HTERT RPE-1 (cell line): Measurements from ENCODE around the gene CPT1A.
"Not testable (repeated sequence)": the region's sequence is repeated elsewhere in the genome, so short reads cannot be mapped to it uniquely, and the experiment has no call there.

Experiments used
- in situ Hi-C: fragments of 300-500 bp; cut with MboI; formaldehyde crosslinking; loops from 4 replicates; pipeline ENCODE4 v1.14.3; 2020; ENCODE audit warnings: low sequenced_read_pairs

The CPT1A gene

GRCh38 chr11:68841718-68842426 lies at the start of gene CPT1A:
Gene CPT1A (minus strand): TSS chr11:68841916. CDS start chr11:68815474, 26,442 bp downstream.
- in situ Hi-C loops = no loop called here

GRCh38 chr11:68890490-68891231 lies 48.9 kb upstream of the CPT1A start:
- in situ Hi-C loops = no loop called here

- in situ Hi-C loops = no loop called here
These were observed 48.3 kb upstream of the CPT1A start for GRCh38 chr11:68889948-68890446.

DNA sequence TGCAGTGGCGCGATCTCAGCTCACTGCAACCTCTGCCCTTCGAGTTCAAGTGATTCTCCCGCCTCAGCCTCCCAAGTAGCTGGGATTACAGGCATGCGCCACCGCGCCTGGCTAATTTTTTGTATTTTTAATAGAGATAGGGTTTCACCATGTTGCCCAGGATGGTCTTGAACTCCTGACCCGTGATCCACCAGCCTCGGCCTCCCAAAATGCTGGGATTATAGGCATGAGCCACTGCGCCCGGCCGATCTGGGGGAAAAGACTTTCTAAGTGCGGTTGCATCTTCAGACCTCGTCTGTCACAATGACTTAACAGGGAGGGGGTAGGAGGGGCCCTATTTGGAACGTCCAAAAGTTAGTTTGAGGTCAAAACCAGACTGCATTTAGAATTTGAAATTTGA lies 43.1 kb upstream of the CPT1A start:
- in situ Hi-C loops = not testable (repeated sequence)

- in situ Hi-C loops = no loop called here
These were observed 40.7 kb upstream of the CPT1A start for GRCh38 chr11:68882391-68882790.

DNA sequence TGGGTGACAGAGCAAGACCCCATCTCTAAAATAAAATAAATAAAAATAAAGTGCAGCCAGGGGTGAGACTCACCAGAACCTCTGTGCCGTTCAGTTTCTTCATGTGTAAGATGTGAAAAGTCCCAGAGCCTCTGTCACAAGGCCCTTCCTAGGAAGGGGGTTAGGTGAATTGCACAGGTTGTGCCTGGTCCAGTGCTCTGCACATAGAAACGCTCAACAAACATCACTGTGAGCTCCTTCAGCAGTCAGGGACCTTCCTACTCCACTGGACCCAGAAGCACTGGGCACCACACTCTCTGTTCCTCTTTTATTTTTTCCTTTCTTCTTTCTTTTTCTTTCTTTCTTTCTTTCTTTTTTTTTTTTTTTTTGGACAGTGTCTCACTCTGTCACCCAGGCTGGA lies 39.6 kb upstream of the CPT1A start:
- in situ Hi-C loops = no loop called here

DNA sequence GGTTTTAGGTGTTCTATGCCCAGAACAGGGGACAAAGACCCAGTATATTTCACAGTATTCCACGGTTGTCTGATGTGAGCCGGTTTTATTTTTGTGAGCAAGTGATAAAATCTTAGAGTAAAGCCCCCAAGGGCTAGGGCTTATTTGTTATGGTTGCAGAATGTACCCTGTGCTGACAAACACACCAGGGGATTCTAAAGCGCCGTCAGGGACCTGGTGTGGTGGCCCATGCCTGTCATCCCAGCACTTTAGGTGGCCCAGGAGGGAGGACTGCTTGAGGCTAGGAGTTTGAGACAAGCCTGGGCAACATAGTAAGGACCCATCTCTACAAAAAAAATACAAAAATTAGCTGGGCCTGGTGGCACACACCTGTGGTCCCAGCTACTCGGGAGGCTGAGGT lies 39.1 kb upstream of the CPT1A start:
- in situ Hi-C loops = no loop called here

GRCh38 chr11:68878022-68878421 lies 36.3 kb upstream of the CPT1A start:
- in situ Hi-C loops = no loop called here

GRCh38 chr11:68872216-68873003 lies 30.7 kb upstream of the CPT1A start:
- in situ Hi-C loops = no loop called here

- in situ Hi-C loops = no loop called here
These were observed 28.8 kb upstream of the CPT1A start for GRCh38 chr11:68870470-68870869.

DNA sequence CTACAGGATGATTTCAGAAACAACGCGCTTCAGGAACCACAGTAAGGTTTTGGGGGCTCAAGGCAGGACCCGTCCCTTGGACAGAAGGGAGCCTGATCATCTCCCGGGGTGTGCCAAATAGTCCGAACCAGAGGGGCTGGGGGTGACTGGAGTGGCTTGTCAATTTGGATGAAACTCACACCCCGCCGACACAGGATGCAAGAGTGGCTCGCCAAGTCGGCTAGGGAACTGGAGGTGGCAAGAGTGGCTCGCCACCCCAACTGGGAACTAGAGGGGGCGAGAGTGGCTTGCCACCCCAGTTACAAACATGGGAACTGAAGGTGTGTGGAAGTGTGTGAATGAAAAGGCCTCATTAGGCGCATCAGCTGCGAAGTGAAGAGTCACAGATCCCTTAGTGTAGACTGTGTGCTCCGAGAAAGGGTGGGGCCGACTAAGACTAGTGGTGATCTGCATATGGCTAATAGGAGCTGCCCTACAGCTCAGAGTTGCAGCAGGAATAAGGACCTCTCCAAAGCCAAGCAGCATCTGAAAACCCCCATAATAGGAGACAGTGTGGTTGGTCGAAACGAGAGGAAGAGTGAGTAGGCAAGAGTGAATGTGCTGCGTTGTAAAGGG lies 26.6 kb upstream of the CPT1A start:
- in situ Hi-C loops = no loop called here

DNA sequence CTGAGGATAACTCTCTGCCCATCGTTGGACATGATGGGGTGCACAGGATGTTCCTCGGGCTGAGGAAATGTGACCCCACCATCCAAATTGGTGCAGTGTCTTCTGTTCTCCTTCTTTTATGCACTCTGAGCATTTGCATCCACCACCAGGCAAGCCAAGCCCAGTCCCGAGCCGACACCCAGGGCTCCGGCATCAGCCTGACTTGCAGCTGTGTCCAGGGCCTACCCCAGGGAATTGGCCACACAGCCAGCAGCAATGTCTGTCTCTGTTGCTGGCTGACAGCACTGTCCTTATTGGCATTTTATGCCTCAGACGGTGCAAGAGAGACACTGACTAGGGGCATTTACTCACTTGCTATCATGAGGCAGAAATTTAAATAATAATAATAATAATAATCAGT lies 25.4 kb upstream of the CPT1A start:
- in situ Hi-C loops = no loop called here

- in situ Hi-C loops = no loop called here
These were observed 23.5 kb upstream of the CPT1A start for GRCh38 chr11:68865241-68865640.

DNA sequence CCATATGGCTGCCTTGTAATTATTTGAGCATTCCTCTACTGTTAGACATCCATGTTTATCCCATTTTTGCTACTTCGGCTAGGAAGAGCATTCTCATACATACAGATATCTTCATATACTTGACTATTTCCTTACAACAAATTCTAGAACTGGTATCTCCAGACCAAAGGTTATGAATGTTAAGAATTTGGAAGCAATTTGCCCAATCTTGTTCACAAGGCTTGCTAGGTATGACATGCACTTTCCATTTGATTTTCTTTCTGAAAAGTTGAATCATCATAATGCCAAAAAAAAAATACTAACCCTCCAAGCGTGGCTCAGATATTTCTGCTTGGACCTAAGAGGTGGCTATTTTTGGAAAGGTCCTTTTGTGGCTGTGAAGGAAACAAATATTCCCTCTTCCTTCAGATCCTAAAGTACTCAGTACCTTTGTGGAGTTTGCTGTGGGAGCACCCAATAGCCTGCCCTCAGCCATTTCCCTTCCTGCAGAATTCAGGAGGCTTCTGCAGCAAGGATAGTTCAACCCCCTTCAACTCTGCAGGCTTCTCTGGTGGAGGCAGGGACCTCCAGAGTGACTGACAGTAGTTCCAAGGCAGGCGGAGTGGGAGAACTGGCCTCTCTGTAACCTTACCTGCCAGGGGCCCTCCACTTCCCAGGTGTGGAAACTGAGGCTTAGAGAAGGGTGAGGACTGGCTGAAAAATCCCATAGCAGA lies 22.0 kb upstream of the CPT1A start:
- in situ Hi-C loops = no loop called here

DNA sequence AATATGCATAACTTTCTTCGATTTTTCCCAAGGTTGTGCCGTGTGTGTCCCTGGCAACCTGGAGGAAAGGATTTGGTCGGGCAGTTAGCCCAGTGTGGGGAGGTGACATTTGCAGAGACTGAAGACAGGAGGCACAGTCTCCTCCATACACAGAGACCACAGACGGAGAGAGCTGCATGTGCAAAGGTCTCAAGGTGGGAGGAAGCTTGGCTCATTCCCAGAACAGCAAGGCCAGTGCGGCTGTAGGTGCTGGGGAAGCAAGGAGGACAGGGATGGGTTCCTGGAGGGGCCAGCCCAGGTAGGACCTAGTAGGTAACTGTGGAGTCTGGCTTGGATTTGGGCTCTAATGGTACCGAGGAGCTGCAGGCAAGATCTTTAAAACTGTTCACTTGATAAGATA lies 20.7 kb upstream of the CPT1A start:
- in situ Hi-C loops = no loop called here

GRCh38 chr11:68859123-68859522 lies 17.4 kb upstream of the CPT1A start:
- in situ Hi-C loops = no loop called here

- in situ Hi-C loops = no loop called here
These were observed 15.4 kb upstream of the CPT1A start for GRCh38 chr11:68857037-68857586.

DNA sequence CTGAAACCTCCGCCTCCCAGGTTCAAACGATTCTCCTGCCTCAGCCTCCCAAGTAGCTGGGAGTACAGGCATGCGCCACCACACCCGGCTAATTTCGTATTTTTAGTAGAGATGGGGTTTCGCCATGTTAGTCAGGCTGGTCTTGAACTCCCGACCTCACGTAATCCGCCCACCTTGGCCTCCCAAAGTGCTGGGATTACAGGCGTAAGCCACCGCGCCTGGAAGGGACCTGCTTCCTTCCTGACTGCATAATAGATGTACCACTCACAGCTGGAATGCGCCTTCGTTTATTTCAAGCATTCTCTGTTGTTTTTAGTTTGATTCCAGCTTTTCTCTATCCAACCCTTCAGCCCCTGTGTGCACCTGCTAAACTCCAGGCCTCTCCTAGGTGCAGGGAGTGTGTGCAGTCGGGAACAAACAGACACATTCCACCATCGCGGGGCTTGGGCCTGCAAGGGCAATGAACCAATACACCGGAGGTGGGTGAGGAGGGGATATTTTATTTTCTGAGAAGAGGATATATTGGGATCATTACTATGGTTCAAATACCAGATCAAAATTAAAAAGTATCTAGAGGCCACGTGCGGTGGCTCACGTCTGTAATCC lies 14.8 kb upstream of the CPT1A start:
- in situ Hi-C loops = not testable (repeated sequence)

DNA sequence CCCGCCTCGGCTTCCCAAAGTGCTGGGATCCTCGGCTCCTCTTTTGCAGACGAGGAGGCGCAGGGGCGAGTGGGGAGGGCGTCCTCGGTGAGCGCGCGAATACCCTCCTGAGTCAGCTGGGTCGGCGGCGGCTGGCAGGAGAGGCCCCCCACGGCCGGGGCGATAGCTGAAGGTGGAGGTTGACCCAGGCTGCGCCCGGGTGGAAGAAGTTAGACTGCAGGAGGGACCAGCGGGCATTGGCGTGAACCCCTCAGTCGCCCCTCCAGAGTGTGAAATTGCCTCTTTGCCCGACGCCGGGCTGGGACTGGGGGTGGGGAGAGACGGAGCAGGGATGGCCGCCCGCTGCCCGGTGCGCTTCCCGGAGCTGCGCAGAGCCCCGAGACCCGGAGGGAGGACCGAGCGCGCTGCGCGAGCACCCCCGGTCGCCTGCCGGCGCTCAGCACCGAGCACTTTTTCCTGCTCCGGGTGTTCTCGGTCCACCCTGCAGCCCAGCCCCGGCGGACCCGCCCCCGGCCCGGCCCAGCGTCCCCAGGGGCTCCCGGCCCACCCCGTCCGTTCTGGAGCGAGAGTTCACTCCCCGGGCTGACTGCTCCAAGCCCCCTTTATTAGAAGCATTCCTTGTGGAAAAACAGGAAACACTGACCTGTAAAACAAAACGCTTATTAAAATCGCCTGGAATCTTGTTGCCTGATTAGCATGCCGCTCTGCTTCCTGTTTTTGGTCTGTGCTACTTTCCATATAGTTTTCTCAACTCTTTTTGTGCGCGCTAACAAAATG lies 13.7 kb upstream of the CPT1A start:
- in situ Hi-C loops = no loop called here
